HUES6 (cell line): ENCODE measurements around the gene PEX16.
"Not testable (repeated sequence)": the region's sequence is repeated elsewhere in the genome, so short reads cannot be mapped to it uniquely, and the experiment has no call there.

Source experiments
- H3K27ac ChIP-seq: 2 replicates; pipeline ENCODE4 v1.7.0; 2013; ENCODE audit warnings: low read depth, mild to moderate bottlenecking, low read length, inconsistent platforms
- H3K27me3 ChIP-seq: 2 replicates; pipeline ENCODE4 v1.6.1; 2013; ENCODE audit warnings: low read length; ENCODE audit not compliant: control insufficient read depth, insufficient read depth
- H3K36me3 ChIP-seq: 2 replicates; pipeline ENCODE4 v1.6.1; 2013; ENCODE audit warnings: low read length; ENCODE audit not compliant: control insufficient read depth, insufficient read depth
- H3K4me1 ChIP-seq: 2 replicates; pipeline ENCODE4 v1.6.1; 2013; ENCODE audit warnings: low read length; ENCODE audit not compliant: control insufficient read depth, insufficient read depth
- H3K4me3 ChIP-seq: 2 replicates; pipeline ENCODE4 v1.5.1; 2013; ENCODE audit warnings: low read depth, low read length
- H3K9ac ChIP-seq: one replicate; pipeline ENCODE4 v1.6.1; 2013; ENCODE audit warnings: mild to moderate bottlenecking, low read length
- H3K9me3 ChIP-seq: 2 replicates; pipeline ENCODE4 v1.6.1; 2013; ENCODE audit warnings: low read depth, low read length; ENCODE audit not compliant: control insufficient read depth, insufficient read depth

The PEX16 gene

DNA sequence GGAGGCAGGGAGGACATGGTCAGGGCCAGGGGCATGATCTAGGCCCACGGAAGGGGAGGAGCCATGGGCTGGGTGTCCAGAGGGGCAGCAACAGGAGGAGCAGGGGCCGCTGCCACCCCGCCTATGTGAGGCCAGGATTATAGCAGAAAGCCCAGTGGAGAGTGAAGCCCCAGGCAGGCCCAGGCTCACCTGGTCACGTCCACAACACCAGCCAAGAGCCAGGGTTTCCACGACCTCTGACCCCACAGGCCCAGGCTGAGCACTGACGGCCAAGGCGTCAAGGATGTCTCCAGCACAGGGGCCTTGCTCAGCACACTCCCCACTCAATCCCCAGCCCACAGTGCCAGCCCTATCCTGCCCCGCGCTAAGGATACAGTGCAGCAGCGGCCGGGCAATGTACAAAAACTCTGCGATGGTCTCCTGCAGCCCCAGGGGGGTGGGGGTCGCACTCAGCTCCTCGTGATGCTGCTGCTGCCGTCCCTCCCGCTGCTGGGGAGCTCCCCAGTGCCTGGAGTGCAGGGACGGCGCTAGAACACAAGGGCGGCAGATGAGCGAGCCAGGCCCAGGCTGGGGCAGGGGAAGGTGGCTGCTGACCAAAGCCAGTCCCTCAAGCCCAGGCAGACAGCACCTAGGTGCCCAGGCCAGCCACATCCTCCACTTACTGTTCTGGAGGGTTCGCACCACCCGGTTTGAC, 3.6 kb downstream of the PEX16 start:
- Histone ChIP-seq H3K27me3 (no peaks in the 10 kb centered on the region), H3K36me3 (peaks cover 52% of the 10 kb centered on the region), H3K9ac (no peak overlapping the region), H3K27ac (no peak overlapping the region), H3K4me3 (no peak overlapping the region), H3K9me3 (no peaks in the 10 kb centered on the region), H3K4me1 (peaks cover 6% of the 10 kb centered on the region; the same call in 1 of the 2 replicates)

DNA sequence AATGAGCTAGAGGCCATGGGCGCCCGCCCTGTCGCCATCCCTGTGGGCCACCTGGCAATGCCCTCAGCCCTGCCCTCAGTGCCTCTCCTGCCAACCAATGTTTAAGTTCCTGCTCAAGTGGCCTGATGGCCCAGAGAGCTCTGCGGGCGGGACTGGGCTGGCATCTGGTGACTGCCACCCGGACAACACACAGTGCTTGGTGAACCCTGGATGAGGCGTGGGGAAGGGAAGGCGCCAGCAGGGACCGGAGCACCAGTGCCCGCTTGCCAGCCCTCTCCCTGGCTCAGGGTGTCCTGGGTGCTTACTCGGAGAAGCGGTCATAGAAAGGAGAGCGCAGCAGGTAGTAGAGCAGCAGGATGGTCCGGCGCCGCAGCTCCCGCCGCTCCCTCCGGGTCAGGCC, 4.2 kb downstream of the PEX16 start:
- H3K9me3 ChIP-seq, result no peaks in the 10 kb centered on the region
- no peaks in the 10 kb centered on the region for H3K27me3 ChIP-seq
- peaks cover 3% of the 10 kb centered on the region; the same call in 1 of the 2 replicates for H3K4me1 ChIP-seq
- H3K36me3 ChIP-seq, result peaks cover 55% of the 10 kb centered on the region
- no peak overlapping the region for H3K9ac ChIP-seq
- H3K27ac ChIP-seq, result no peak overlapping the region
- no peak overlapping the region for H3K4me3 ChIP-seq

- Histone ChIP-seq H3K9ac (no peak overlapping the region), H3K4me1 (no peaks in the 10 kb centered on the region), H3K9me3 (no peaks in the 10 kb centered on the region), H3K27ac (no peak overlapping the region), H3K4me3 (no peak overlapping the region), H3K27me3 (no peaks in the 10 kb centered on the region), H3K36me3 (peaks cover 50% of the 10 kb centered on the region)
Observed at GRCh38 chr11:45910623-45911022, 7.1 kb downstream of the PEX16 start.

DNA sequence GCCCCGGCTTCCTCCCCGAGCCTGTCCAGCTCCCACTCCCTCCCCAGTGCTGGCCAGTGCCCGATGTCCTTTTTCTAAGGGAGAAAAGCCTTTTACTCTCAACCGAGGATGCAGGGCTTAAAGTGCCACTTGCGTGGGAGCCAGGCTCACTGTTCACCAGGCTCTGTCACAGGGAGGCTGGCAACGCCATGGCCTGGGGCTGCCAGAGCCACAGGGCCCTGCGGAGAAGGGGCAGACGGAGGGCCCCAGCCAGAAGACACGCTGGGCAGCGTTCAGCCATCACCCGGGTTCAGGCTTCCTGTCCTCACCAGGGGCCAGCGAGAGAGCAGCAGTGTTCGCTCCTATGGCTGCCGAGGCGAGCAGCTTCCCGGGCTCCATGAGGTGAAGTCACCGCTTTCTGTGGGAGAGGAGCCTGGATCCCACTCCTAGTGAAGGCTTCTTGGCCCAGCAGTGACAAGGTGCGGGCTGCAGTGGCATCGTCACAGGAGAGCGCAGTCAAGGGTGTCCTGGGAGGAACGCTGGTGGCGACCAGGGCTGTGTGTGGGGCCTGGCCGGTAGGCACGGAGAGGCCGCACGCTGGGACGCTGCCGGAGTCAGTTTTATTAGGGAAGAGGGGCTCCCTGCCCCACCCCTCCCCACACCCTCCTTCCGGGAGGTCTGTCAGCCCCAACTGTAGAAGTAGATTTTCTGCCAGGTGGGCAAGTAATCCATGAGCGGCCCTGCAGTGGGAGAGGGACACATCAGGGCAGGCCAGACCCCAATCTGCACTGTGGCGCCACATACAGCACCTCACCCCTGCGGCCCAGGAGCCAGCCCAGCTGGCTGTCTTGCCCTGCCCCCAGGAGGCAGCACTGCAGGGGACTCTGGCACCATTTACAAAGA, 7.8 kb downstream of the PEX16 start:
- Histone ChIP-seq H3K27ac (no peak overlapping the region), H3K9ac (no peak overlapping the region), H3K27me3 (no peaks in the 10 kb centered on the region), H3K9me3 (no peaks in the 10 kb centered on the region), H3K4me1 (no peaks in the 10 kb centered on the region), H3K36me3 (peaks cover 48% of the 10 kb centered on the region), H3K4me3 (no peak overlapping the region)

DNA sequence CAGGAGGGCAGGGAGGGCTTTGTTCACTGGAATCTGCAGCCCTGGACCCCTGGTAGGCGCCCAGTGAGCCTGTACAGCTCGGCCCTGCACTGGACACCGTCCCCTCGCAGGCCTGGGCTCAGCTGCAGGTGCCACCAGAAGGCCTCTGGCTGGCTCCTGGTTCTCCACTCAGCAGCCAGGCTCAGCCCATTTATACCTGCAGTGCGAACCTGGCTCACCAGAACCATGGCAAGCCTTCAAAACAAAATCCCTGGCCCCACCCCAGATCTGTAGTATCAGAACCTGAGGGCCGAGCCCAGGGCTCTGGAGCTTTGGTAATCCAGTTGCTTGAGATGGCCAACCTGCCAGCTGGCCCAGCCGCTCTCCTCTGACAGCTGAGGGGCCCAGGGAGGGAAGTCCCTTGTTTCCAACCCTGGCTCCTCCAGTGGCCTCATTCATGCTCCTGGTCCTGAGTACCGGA, 9.7 kb downstream of the PEX16 start:
- Histone ChIP-seq H3K36me3 (peaks cover 46% of the 10 kb centered on the region), H3K9ac (no peak overlapping the region), H3K4me1 (no peaks in the 10 kb centered on the region), H3K27me3 (no peaks in the 10 kb centered on the region), H3K4me3 (no peak overlapping the region), H3K27ac (no peak overlapping the region), H3K9me3 (no peaks in the 10 kb centered on the region)

DNA sequence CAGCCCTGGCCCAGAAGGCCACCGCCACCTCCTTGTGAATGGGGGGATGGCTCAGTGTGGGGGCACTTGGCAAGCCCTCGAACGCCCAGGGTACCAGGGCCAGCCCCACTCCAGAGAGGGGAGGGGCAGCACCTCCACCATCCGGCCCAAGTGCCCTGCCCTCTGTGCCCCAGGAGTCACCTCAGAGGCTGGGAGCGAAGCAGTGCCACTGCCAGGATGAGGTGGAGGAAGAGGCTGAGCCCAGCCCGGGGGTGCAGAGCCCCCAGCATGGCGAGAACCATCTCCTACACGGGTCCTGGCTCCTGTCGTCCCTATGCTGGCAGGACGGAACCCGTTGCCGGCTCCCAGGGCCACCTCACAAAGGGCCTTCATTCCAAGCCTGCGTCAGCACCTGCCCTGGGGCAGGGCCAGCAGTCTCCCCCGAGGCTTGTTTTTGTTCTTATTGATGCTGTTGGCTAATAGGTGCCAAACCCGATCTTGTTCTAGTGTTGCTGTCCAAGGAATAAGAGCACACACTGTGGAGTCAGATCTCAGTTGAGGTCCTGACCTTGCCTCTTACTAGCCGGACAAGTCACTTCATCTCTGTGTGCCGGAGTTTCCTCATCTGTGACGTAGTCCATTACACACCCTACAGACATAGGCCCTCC, 10.6 kb downstream of the PEX16 start, which contains the start of gene FREY1:
Gene FREY1 (minus strand): TSS at position 307 of the 647 bp plus-strand sequence. CDS start 26 bp downstream, at position 281.
- peaks cover 53% of the 10 kb centered on the region for H3K36me3 ChIP-seq

DNA sequence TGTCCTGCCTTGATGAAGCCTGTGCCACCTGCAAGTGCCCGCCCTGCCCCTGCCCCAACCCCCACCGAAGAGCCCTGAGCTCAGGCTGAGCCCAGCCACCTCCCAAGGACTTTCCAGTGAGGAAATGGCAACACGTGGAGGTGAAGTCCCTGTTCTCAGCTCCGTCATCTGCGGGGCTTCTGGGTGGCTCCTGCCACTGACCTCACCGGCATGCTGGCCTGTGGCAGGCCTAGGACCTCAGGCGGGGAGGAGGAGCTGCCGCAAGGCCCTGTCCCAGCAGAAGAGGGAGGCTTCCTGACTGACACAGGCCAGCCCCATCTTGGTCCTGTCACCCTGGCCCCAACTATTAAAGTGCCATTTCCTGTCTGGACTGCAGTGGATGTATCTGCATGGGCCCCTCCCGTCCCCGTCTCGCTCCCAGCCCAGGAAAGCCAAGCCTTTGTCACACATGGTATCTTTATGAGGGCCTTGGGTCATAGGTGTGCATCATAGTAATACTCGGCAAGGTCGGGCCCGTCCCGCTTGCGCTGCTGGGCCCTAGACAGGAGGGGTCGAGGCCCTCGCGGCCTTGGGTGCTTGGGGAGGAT, 11.5 kb downstream of the PEX16 start:
- H3K4me3 ChIP-seq, result no peak overlapping the region
- H3K27me3 ChIP-seq, result peaks cover 7% of the 10 kb centered on the region; the same call in 1 of the 2 replicates
- no peak overlapping the region for H3K9ac ChIP-seq
- H3K27ac ChIP-seq, result no peak overlapping the region
- H3K4me1 ChIP-seq, result no peaks in the 10 kb centered on the region
- peaks cover 47% of the 10 kb centered on the region for H3K36me3 ChIP-seq
- no peaks in the 10 kb centered on the region for H3K9me3 ChIP-seq

More for the DNA sequence above, 10.6 kb downstream of the PEX16 start, which contains the start of gene FREY1:
- H3K9ac ChIP-seq, result no peak within 1 kb of the TSS
- H3K4me3 ChIP-seq, result no peak within 1 kb of the TSS
- H3K27me3 ChIP-seq, result no peaks in the 10 kb centered on the region
- no peaks in the 10 kb centered on the region for H3K9me3 ChIP-seq
- H3K27ac ChIP-seq, result no peak within 1 kb of the TSS
- H3K4me1 ChIP-seq, result no peaks in the 10 kb centered on the region

GRCh38 chr11:45905576-45905975, 12.1 kb downstream of the PEX16 start:
- H3K9ac ChIP-seq, result not testable (repeated sequence)

DNA sequence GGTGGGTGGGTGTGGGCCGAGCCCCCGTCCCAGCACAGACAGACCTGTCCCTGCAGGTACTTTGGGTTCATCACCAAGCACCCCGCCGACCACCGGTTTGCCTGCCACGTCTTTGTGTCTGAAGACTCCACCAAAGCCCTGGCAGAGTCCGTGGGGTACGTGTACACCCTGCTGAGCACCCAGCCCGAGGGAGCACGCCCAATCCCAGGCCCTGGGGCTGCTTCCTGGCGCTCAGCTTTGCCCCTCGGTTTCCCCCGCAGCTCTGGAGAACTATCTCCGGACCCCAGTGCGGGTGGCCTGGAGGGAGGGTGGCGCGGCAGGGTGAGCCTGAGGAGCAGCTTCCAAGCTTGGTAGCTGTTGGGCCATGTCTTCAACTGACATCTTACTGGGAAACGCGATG, 12.6 kb downstream of the PEX16 start:
- Histone ChIP-seq H3K4me1 (peaks cover 6% of the 10 kb centered on the region), H3K4me3 (no peak overlapping the region), H3K27me3 (peaks cover 16% of the 10 kb centered on the region), H3K9ac (no peak overlapping the region), H3K9me3 (no peaks in the 10 kb centered on the region), H3K27ac (no peak overlapping the region), H3K36me3 (peaks cover 41% of the 10 kb centered on the region)

More at GRCh38 chr11:45905576-45905975, 12.1 kb downstream of the PEX16 start:
- peaks cover 41% of the 10 kb centered on the region for H3K36me3 ChIP-seq
- not testable (repeated sequence) for H3K4me1 ChIP-seq, H3K4me3 ChIP-seq, H3K9me3 ChIP-seq, H3K27ac ChIP-seq
- H3K27me3 ChIP-seq, result peaks cover 13% of the 10 kb centered on the region

GRCh38 chr11:45904309-45904915, 13.3 kb downstream of the PEX16 start:
- H3K4me3 ChIP-seq, result no peak overlapping the region
- H3K9ac ChIP-seq, result no peak overlapping the region
- H3K27ac ChIP-seq, result no peak overlapping the region

More at GRCh38 chr11:45904309-45904915, 13.3 kb downstream of the PEX16 start:
- Histone ChIP-seq H3K27me3 (peaks cover 16% of the 10 kb centered on the region), H3K4me1 (peaks cover 6% of the 10 kb centered on the region), H3K9me3 (no peaks in the 10 kb centered on the region), H3K36me3 (peaks cover 35% of the 10 kb centered on the region)
